Activated CD8-positive, alpha-beta memory T cell treated with anti-CD3 and anti-CD28 coated beads for 24 hours (primary cell): ENCODE data around the gene FARSB.

Experiments used
- DNase-seq: peaks from one replicate; pipeline ENCODE4 v3.0.0-alpha.2; 2020

Gene FARSB

GRCh38 chr2:222545823-222546795, 109.8 kb downstream of the FARSB start:
- no peak for DNase-seq

- no peak for DNase-seq
Measured at GRCh38 chr2:222544661-222545060, 111.2 kb downstream of the FARSB start.

- DNase-seq = no peak
Measured at GRCh38 chr2:222538535-222538934, 117.4 kb downstream of the FARSB start.

- DNase-seq = no peak
Measured at GRCh38 chr2:222535477-222535876, 120.4 kb downstream of the FARSB start.

GRCh38 chr2:222532315-222532714, 123.6 kb downstream of the FARSB start:
- DNase-seq = no peak

GRCh38 chr2:222526480-222527277, 129.2 kb downstream of the FARSB start:
- DNase-seq = no peak

GRCh38 chr2:222525811-222526210, 130.1 kb downstream of the FARSB start:
- DNase-seq = no peak

- no peak for DNase-seq
Measured at GRCh38 chr2:222523783-222524544, 131.9 kb downstream of the FARSB start.

- no peak for DNase-seq
Measured at GRCh38 chr2:222522082-222522481, 133.8 kb downstream of the FARSB start.

- no peak for DNase-seq
Measured at GRCh38 chr2:222521099-222521498, 134.8 kb downstream of the FARSB start.
